HL-60 (cell line): ENCODE measurements around the gene LSM2.
"Not testable (repeated sequence)": the region's sequence is repeated elsewhere in the genome, so short reads cannot be mapped to it uniquely, and the experiment has no call there.

Experiments
- DNase-seq, 2 experiments: peaks; one replicate each; pipeline ENCODE4 v3.0.0-alpha.2; 2010 to 2020; ENCODE audit warnings: low read depth in 1 of 2, low spot score in 1 of 2
- H3K27ac ChIP-seq: fragments of 250-450 bp; sonication (Bioruptor Pico); replicated peaks from 2 replicates; pipeline ENCODE4 v1.5.1; 2020; ENCODE audit warnings: mild to moderate bottlenecking, moderate library complexity
- H3K27me3 ChIP-seq: fragments of 250-450 bp; sonication (Bioruptor Pico); 2 replicates; pipeline ENCODE4 v1.5.1; 2021; ENCODE audit warnings: mild to moderate bottlenecking, moderate library complexity; ENCODE audit not compliant: insufficient read depth, poor library complexity, severe bottlenecking
- H3K4me3 ChIP-seq: replicated peaks from 2 replicates; pipeline ENCODE4 v1.5.1; 2011; ENCODE audit warnings: mild to moderate bottlenecking, control low read depth, low read length; ENCODE audit not compliant: insufficient read depth
- CTCF ChIP-seq: IDR thresholded peaks from one replicate; pipeline ENCODE4 v1.5.1; 2011; ENCODE audit warnings: low read length, control low read depth, inconsistent platforms; ENCODE audit not compliant: insufficient read depth
- GABPA ChIP-seq: IDR thresholded peaks from 2 replicates; pipeline ENCODE4 v1.6.1; 2012; ENCODE audit warnings: low read depth
- POLR2AphosphoS5 ChIP-seq: IDR thresholded peaks from 2 replicates; pipeline ENCODE4 v1.6.1; 2012; ENCODE audit warnings: low read depth
- REST ChIP-seq: IDR thresholded peaks from 2 replicates; pipeline ENCODE4 v1.6.1; 2012; ENCODE audit warnings: low read depth; ENCODE audit not compliant: insufficient replicate concordance
- SPI1 ChIP-seq: IDR thresholded peaks from 2 replicates; pipeline ENCODE4 v1.6.1; 2012; ENCODE audit warnings: low read depth, mild to moderate bottlenecking, borderline replicate concordance

Gene LSM2

GRCh38 chr6:31819871-31820299 is 13.1 kb upstream of the LSM2 start:
- H3K27ac ChIP-seq, result no peak overlapping the region
- no peak overlapping the region for H3K4me3 ChIP-seq
- no peak for DNase-seq
- no peaks in the 10 kb centered on the region for H3K27me3 ChIP-seq
- TF ChIP-seq GABPA, result no peak
- no peak for TF ChIP-seq POLR2AphosphoS5
- no peak for TF ChIP-seq CTCF
- TF ChIP-seq REST, result no peak
- TF ChIP-seq SPI1, result no peak

GRCh38 chr6:31817929-31818511 is 11.3 kb upstream of the LSM2 start:
- not testable (repeated sequence) for H3K4me3 ChIP-seq, DNase-seq, H3K27me3 ChIP-seq
- peak overlapping the region; percentile 85 for H3K27ac ChIP-seq

DNA sequence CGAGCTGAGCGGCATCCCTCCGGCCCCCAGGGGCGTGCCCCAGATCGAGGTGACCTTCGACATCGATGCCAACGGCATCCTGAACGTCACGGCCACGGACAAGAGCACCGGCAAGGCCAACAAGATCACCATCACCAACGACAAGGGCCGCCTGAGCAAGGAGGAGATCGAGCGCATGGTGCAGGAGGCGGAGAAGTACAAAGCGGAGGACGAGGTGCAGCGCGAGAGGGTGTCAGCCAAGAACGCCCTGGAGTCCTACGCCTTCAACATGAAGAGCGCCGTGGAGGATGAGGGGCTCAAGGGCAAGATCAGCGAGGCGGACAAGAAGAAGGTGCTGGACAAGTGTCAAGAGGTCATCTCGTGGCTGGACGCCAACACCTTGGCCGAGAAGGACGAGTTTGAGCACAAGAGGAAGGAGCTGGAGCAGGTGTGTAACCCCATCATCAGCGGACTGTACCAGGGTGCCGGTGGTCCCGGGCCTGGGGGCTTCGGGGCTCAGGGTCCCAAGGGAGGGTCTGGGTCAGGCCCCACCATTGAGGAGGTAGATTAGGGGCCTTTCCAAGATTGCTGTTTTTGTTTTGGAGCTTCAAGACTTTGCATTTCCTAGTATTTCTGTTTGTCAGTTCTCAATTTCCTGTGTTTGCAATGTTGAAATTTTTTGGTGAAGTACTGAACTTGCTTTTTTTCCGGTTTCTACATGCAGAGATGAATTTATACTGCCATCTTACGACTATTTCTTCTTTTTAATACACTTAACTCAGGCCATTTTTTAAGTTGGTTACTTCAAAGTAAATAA is 10.6 kb upstream of the LSM2 start:
- Histone ChIP-seq H3K4me3 (peak overlapping the region; percentile 32; the same call in 1 of the 2 replicates), H3K27ac (peak overlapping the region; percentile 85)
- not testable (repeated sequence) for DNase-seq, H3K27me3 ChIP-seq

GRCh38 chr6:31815025-31815838 is 8.5 kb upstream of the LSM2 start, which contains the start of the genes HSPA1A and HSPA1L:
HSPA1A (plus strand) TSS chr6:31815543; CDS start chr6:31815757, 214 bp downstream.
HSPA1L (minus strand) TSS chr6:31815283; CDS start chr6:31811972, 3,311 bp downstream.
- DNase-seq, result no peak
- no peak within 1 kb of the TSS for H3K27ac ChIP-seq
- no peak for TF ChIP-seq CTCF
- TF ChIP-seq REST, result no peak
- no peak for TF ChIP-seq GABPA
- no peak for TF ChIP-seq POLR2AphosphoS5
- no peak for TF ChIP-seq SPI1
- no peak within 1 kb of the TSS for H3K4me3 ChIP-seq
- no peaks in the 10 kb centered on the region for H3K27me3 ChIP-seq
